RWPE1 (cell line): ENCODE data around the gene SH3BP4.
A peak's percentile ranks its signal among the peaks of the same experiment; 100 is the strongest.

ENCODE experiments used
- CTCF ChIA-PET: fragments of 350-600 bp; sonication (Branson Sonifier 250); formaldehyde crosslinking; extraction: SDS; loops from one replicate; lab custom pipeline; 2021; lab: Yijun Ruan, JAX
- POLR2A ChIA-PET: fragments of 400-600 bp; formaldehyde crosslinking; extraction: SDS; loops from one replicate; lab custom pipeline; 2020; ENCODE audit warnings: antibody characterized with exemption; ENCODE audit not compliant: low non-redundant PET; lab: Yijun Ruan, JAX
- DNase-seq: peaks from one replicate; pipeline ENCODE4 v3.0.0; 2012; ENCODE audit warnings: low spot score
- H3K27ac ChIP-seq: fragments of 450-650 bp; 2 replicates; pipeline ENCODE4 v1.5.1; 2017
- CTCF ChIP-seq: fragments of 450-650 bp; conservative IDR thresholded peaks from 2 replicates; pipeline ENCODE4 v1.5.1; 2017; ENCODE audit warnings: low read depth, mild to moderate bottlenecking

The SH3BP4 gene

GRCh38 chr2:234961784-234962183 lies 10.0 kb downstream of the SH3BP4 start:
- TF ChIP-seq CTCF: no peak
- no peak overlapping the region for H3K27ac ChIP-seq
- ChIA-PET CTCF (no interaction called here), POLR2A (no interaction called here)
- no peak for DNase-seq

- no peak for TF ChIP-seq CTCF
- peak overlapping the region; percentile 84 for H3K27ac ChIP-seq
- ChIA-PET POLR2A (no interaction called here), CTCF (interaction anchor here (0.9 kb wide), 1 partner anchor 760 kb away, joined by 3 read pairs; no protein-coding TSS in a partner anchor)
- DNase-seq: peak; percentile 78
These were observed 12.2 kb downstream of the SH3BP4 start for GRCh38 chr2:234963773-234964615.

- POLR2A ChIA-PET: no interaction called here
- DNase-seq: no peak
- CTCF ChIA-PET: no interaction called here
- no peak for TF ChIP-seq CTCF
- H3K27ac ChIP-seq: peak overlapping the region; percentile 84
These were observed 13.0 kb downstream of the SH3BP4 start for GRCh38 chr2:234964631-234965461.

- no peak for TF ChIP-seq CTCF
- CTCF ChIA-PET: no interaction called here
- no peak for DNase-seq
- POLR2A ChIA-PET: no interaction called here
- no peak overlapping the region for H3K27ac ChIP-seq
These were observed 14.5 kb downstream of the SH3BP4 start for GRCh38 chr2:234966340-234966739.

- no peak overlapping the region for H3K27ac ChIP-seq
- TF ChIP-seq CTCF: no peak
- ChIA-PET POLR2A (no interaction called here), CTCF (no interaction called here)
- DNase-seq: no peak
These were observed 15.5 kb downstream of the SH3BP4 start for GRCh38 chr2:234967201-234967869.

GRCh38 chr2:234967870-234968208 lies 16.0 kb downstream of the SH3BP4 start:
- DNase-seq: no peak
- ChIA-PET POLR2A (no interaction called here), CTCF (no interaction called here)
- no peak for TF ChIP-seq CTCF
- no peak overlapping the region for H3K27ac ChIP-seq
